HCT116 (cell line): ENCODE results near the gene GPATCH11. TPM values are rescaled to one million over a fixed set of nuclear protein-coding genes. Genes with fewer than 3 reads are reported as not detected.

Experiments used
- ATAC-seq: fragments of 200-7000 bp; cut with Tn5 transposase; 2 replicates; pipeline ENCODE4 v1.9.1; 2020; ENCODE audit warnings: mild to moderate bottlenecking, moderate library complexity
- BruUV-seq: library from RNA; stranded (reverse); fragments of 400-500 nt; replicated peaks from 2 replicates; lab custom pipeline; 2021; lab: Mats Ljungman, UMichigan
- CTCF ChIA-PET: fragments of 300-600 bp; sonication (Branson Sonifier 250); formaldehyde crosslinking; loops from one replicate; lab custom pipeline; 2021; ENCODE audit warnings: antibody characterized with exemption; lab: Charles Lee
- POLR2A ChIA-PET: fragments of 300-600, 350-600 bp; sonication (Branson Sonifier 250); formaldehyde crosslinking; loops from one replicate; lab custom pipeline; 2021; ENCODE audit warnings: antibody characterized with exemption; lab: Charles Lee
- RAD21 ChIA-PET, 2 experiments: fragments of 300-600 bp; sonication (Branson Sonifier 250); formaldehyde crosslinking; loops; one replicate each; lab custom pipeline; 2023; ENCODE audit warnings: low total read pairs in 2 of 2; ENCODE audit not compliant: uncharacterized antibody in 2 of 2, unreplicated experiment in 2 of 2, low non-redundant PET in 1 of 2; lab: Charles Lee
- DNase-seq: peaks from one replicate; pipeline ENCODE4 v3.0.0-alpha.2; 2010; ENCODE audit warnings: low read depth, low spot score
- H2AFZ ChIP-seq: fragments of 200-600 bp; shearing (Covaris generic), sonication (generic); 2 replicates; pipeline ENCODE4 v1.6.1; 2017; ENCODE audit warnings: low read depth, mixed run types, mixed read lengths, antibody characterized with exemption, low read length; ENCODE audit not compliant: poor library complexity, severe bottlenecking
- H3K27ac ChIP-seq: 2 replicates; pipeline ENCODE4 v1.5.1; 2012; ENCODE audit warnings: low read depth, low read length
- H3K27me3 ChIP-seq: fragments of 200-600 bp; sonication (generic); 2 replicates; pipeline ENCODE4 v1.6.1; 2016; ENCODE audit warnings: mixed run types, low read length, mixed read lengths; ENCODE audit not compliant: insufficient read depth
- H3K36me3 ChIP-seq, 2 experiments: fragments of 200-500 bp in 1 of 2; fragments of 200-600 bp in 1 of 2; sonication (Bioruptor generic) in 1 of 2; sonication (generic) in 1 of 2; 2 replicates each; pipeline versions ENCODE4 v1.5.1 to v1.6.1; 2014 to 2016; ENCODE audit warnings: low read length in 2 of 2, inconsistent platforms in 1 of 2, mixed read lengths in 1 of 2, mixed run types in 1 of 2; ENCODE audit not compliant: insufficient read depth in 2 of 2, control insufficient read depth in 1 of 2
- H3K4me1 ChIP-seq, 2 experiments: fragments of 200-600 bp in 1 of 2; sonication (generic) in 1 of 2; 2 replicates each; pipeline versions ENCODE4 v1.5.1 to v1.6.1; 2012 to 2017; ENCODE audit warnings: low read length in 2 of 2, inconsistent platforms in 1 of 2, mild to moderate bottlenecking in 1 of 2, mixed read lengths in 1 of 2, mixed run types in 1 of 2, moderate library complexity in 1 of 2; ENCODE audit not compliant: insufficient read depth in 2 of 2, control insufficient read depth in 1 of 2
- H3K4me2 ChIP-seq: fragments of 200-600 bp; sonication (generic); 2 replicates; pipeline ENCODE4 v1.6.1; 2017; ENCODE audit warnings: mixed run types, low read length, mixed read lengths
- H3K4me3 ChIP-seq, 2 experiments: fragments of 200-600 bp in 1 of 2; sonication (generic) in 1 of 2; replicated peaks in 1 of 2; 2 replicates each; pipeline ENCODE4 v1.5.1; 2011 to 2016; ENCODE audit warnings: low read length in 2 of 2, control low read depth in 1 of 2, low read depth in 1 of 2, mild to moderate bottlenecking in 1 of 2, mixed read lengths in 1 of 2, mixed run types in 1 of 2
- H3K79me2 ChIP-seq: fragments of 200-600 bp; sonication (generic); 2 replicates; pipeline ENCODE4 v1.6.1; 2017; ENCODE audit warnings: mild to moderate bottlenecking, mixed run types, low read length, moderate library complexity, mixed read lengths; ENCODE audit not compliant: insufficient read depth
- H3K9ac ChIP-seq: fragments of 200-600 bp; sonication (generic); 2 replicates; pipeline ENCODE4 v1.6.1; 2016; ENCODE audit warnings: low read length, mixed read lengths
- H3K9me2 ChIP-seq: fragments of 200-600 bp; sonication (generic), shearing (Covaris generic); 2 replicates; pipeline ENCODE4 v1.6.1; 2017; ENCODE audit warnings: mixed run types, mild to moderate bottlenecking, moderate library complexity; ENCODE audit not compliant: insufficient read depth
- H3K9me3 ChIP-seq, 2 experiments: fragments of 200-500 bp in 1 of 2; fragments of 200-600 bp in 1 of 2; sonication (Bioruptor generic) in 1 of 2; sonication (generic) in 1 of 2; 2 replicates each; pipeline ENCODE4 v1.6.1; 2014 to 2017; ENCODE audit warnings: low read length in 2 of 2, mixed read lengths in 2 of 2, inconsistent platforms in 1 of 2, low read depth in 1 of 2, mild to moderate bottlenecking in 1 of 2, mixed run types in 1 of 2, moderate library complexity in 1 of 2; ENCODE audit not compliant: control insufficient read depth in 1 of 2, insufficient read depth in 1 of 2
- H4K20me1 ChIP-seq: fragments of 200-600 bp; sonication (generic), shearing (Covaris generic); 2 replicates; pipeline ENCODE4 v1.6.1; 2017; ENCODE audit warnings: mixed run types, mild to moderate bottlenecking, moderate library complexity; ENCODE audit not compliant: insufficient read depth
- ZNF274 ChIP-seq: fragments of 200-500 bp; sonication (Bioruptor generic); IDR thresholded peaks from 2 replicates; pipeline ENCODE4 v1.6.1; 2014; ENCODE audit warnings: mild to moderate bottlenecking, low read depth, low read length, inconsistent platforms
- intact Hi-C: fragments of 100-400 bp; cut with micrococcal nuclease; formaldehyde crosslinking; loops from 2 replicates; pipeline ENCODE4 v1.10.0; 2022
- total RNA-seq: library from RNA; stranded (reverse); gene quantifications from one replicate; pipeline ENCODE4 v1.2.1, GENCODE V29; 2021; ENCODE audit not compliant: unreplicated experiment

The GPATCH11 gene
- total RNA-seq, 1 experiment from 2014 or later = 5.5 TPM

- no peaks in the 10 kb centered on the region for H4K20me1 ChIP-seq
- no peak for ATAC-seq
- intact Hi-C loops = loop anchor here (10.0 kb wide), 1 partner anchor 364 kb away; no protein-coding TSS in a partner anchor
- DNase-seq = no peak
- H3K27me3 ChIP-seq = no peaks in the 10 kb centered on the region
- H3K4me1 ChIP-seq = no peaks in the 10 kb centered on the region
- no peak for TF ChIP-seq ZNF274
- H2AFZ ChIP-seq = no peak overlapping the region
- no peak overlapping the region for H3K27ac ChIP-seq
- H3K36me3 ChIP-seq = peaks cover 12 to 19% of the 10 kb centered on the region in 2 experiments; a peak in 3 of 4 replicates
- no peaks in the 10 kb centered on the region for H3K9me3 ChIP-seq
- RAD21 ChIA-PET = no interaction called here
- CTCF ChIA-PET = no interaction called here
- POLR2A ChIA-PET = no interaction called here
- H3K79me2 ChIP-seq = peaks cover 39% of the 10 kb centered on the region
- no peaks in the 10 kb centered on the region for H3K9me2 ChIP-seq
- no peak overlapping the region for H3K9ac ChIP-seq
- no TSS peak for BruUV-seq
- H3K4me2 ChIP-seq = no peak overlapping the region
- H3K4me3 ChIP-seq = no peak overlapping the region
Observed at GRCh38 chr2:37148325-37148724, 64.0 kb downstream of the GPATCH11 start.

Other genes with a start within 250 kb of the GPATCH11 start
- gene STRN, start 118.0 kb upstream of the GPATCH11 start, total RNA-seq = 26.4 TPM
- gene HEATR5B, start 146 bp upstream of the GPATCH11 start, total RNA-seq = 10.6 TPM
- gene EIF2AK2, start 72.5 kb downstream of the GPATCH11 start, total RNA-seq = 40.7 TPM
- not detected for gene SULT6B1, start 104.2 kb downstream of the GPATCH11 start, total RNA-seq
- 46.8 TPM for gene CEBPZOS, start 112.0 kb downstream of the GPATCH11 start, total RNA-seq
- gene CEBPZ, start 147.1 kb downstream of the GPATCH11 start, total RNA-seq = 47.8 TPM
- gene NDUFAF7, start 147.1 kb downstream of the GPATCH11 start, total RNA-seq = 21.6 TPM
- 13.9 TPM for gene PRKD3, start 240.3 kb downstream of the GPATCH11 start, total RNA-seq